IPS DF 4.7 (cell line): ENCODE results near the gene PIWIL4.
A peak's percentile ranks its signal among the peaks of the same experiment; 100 is the strongest.
"Not testable (repeated sequence)": the region's sequence is repeated elsewhere in the genome, so short reads cannot be mapped to it uniquely, and the experiment has no call there.

Experiments used
- DNase-seq: peaks from one replicate; pipeline ENCODE4 v3.0.0-alpha.2; 2013; ENCODE audit warnings: low spot score; ENCODE audit errors: extremely low read depth

The PIWIL4 gene

DNA sequence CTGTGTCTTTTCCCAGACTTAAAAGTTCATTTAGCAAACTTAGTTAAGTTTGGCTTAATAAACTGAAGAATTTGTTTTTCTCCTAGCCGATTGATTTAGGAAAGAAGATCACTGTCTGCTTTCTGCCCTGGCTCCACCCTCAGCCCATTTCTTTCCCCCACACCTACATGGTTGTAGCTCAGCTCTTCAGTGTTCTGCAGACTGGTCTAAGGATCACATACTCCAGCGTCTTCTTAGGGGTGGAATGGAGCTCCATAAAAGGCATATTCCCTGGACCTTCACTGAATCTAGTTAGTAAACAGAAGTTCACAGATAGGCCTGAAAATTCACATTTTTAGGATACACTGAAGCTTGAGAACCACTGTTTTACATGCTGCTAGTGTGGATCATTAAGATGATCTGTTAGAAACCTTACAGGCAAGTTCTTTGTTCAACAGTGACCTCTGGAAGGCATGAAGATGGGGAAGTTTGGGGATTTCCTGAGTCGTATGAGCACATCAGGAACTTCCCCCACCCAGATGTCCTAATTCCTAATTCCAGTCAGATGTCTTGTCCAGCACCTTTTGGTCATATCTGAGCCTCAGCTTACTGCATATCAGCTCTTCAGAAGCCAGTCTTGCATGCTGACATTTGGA lies 16.8 kb downstream of the PIWIL4 start:
- no peak for DNase-seq

- no peak for DNase-seq
Measured at GRCh38 chr11:94584978-94585377, 17.8 kb downstream of the PIWIL4 start.

- no peak for DNase-seq
Measured at GRCh38 chr11:94585399-94585798, 18.2 kb downstream of the PIWIL4 start.

DNA sequence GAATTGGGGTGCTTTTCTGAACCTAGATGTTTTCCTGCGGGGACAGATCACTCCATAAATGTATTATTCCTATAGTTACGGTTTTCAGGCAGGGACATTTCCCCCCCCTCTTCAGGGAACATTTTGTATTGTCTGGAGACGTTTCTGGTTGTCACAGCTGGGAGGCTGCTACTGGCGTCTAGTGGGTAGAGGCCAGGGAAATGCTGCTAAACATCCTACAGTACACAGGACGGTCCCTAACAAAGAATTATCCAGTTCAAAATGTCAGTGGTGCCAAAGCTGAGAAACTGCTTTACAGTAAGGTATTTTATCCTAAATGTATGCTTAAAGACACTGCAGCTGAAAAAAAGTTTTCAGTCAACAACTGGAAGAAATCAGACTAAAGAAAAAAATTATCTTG lies 19.4 kb downstream of the PIWIL4 start:
- DNase-seq: no peak

DNA sequence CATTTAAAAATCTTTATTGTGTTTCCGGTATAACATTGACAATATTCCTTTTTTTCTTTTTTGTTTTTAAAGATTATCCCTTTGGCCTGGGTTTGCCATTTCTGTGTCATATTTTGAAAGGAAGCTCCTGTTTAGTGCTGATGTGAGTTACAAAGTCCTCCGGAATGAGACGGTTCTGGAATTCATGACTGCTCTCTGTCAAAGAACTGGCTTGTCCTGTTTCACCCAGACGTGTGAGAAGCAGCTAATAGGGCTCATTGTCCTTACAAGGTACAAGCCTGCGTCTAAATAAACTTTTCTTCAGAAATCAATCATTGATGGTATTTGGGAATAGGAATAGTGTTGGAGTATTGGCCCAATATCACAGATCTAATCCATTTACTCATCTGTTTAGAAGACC lies 19.8 kb downstream of the PIWIL4 start:
- no peak for DNase-seq

- DNase-seq: no peak
Measured at GRCh38 chr11:94588366-94588942, 21.3 kb downstream of the PIWIL4 start.

DNA sequence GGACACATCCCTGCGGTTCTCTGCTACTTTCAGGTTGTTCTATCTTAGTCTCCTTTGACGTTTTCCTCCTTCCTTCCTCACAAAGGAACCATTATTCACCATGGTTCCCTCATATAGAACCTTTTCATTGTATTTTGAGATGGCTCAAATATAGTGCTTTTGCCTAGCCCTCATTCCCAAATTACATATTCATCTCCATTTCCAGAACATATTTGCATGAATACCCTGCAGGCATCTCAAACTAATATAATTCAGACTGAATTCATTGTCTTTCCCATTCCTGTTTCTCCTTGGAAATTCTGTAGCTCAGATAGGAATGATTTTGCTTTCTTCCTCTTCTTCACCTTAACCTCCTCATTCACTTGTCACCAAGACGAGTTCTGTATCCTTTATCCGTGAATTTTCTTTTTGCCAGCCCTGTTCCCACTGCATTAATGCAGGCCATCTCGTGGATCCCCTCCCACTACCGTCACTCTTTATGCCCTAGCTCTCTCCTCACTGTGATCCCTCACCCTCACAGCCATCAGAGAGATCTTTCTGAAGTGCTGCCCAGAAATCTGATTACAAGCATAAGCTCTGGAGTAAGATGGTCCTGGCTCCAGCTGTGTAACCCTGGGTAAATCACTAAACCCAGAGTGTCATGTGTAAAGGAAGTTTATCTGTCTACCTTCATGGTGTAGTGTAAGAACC lies 23.3 kb downstream of the PIWIL4 start:
- DNase-seq: no peak

DNA sequence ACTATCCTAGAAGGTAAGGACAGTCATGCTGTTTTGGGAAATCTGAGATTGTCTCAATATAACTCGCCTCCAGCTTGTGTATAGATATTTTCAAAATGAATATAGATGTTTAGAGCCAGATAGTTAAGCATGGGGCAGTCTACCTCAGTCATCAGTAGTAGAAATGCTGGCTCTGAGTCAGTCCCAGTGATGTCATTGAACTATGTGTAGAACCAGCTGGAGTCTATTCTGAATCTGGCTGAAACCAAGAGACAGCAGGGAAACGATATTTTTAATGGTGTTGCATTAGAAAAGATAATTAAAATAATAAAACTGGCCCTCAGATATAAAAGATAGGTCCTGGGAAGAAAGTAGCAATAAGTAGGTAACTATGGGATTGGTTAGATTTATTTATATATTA lies 25.9 kb downstream of the PIWIL4 start:
- no peak for DNase-seq

- no peak for DNase-seq
Measured at GRCh38 chr11:94595076-94595475, 27.9 kb downstream of the PIWIL4 start.

- no peak for DNase-seq
Measured at GRCh38 chr11:94597896-94598295, 30.7 kb downstream of the PIWIL4 start.

GRCh38 chr11:94599510-94599909 lies 32.3 kb downstream of the PIWIL4 start:
- no peak for DNase-seq

GRCh38 chr11:94602430-94603372 lies 35.5 kb downstream of the PIWIL4 start:
- no peak for DNase-seq

DNA sequence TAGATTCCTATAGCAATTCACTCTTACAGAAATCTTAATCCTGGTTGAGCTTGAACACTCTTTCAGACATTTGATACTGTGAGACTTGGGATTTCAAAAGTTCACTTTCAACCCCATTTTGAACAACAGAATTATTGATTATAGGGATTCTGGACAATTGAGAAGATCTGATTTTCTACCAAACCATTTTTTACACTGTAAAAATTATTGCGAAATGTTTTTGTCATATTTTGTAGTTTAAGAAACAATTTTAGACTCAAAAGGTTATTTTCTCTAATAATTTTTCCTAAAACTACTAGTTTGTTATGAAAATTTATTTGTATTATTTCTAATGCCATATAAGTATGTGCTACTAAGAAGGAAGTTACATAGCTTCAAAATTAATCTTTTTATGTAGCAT lies 36.4 kb downstream of the PIWIL4 start:
- no peak for DNase-seq

GRCh38 chr11:94604482-94604881 lies 37.3 kb downstream of the PIWIL4 start:
- DNase-seq: no peak

DNA sequence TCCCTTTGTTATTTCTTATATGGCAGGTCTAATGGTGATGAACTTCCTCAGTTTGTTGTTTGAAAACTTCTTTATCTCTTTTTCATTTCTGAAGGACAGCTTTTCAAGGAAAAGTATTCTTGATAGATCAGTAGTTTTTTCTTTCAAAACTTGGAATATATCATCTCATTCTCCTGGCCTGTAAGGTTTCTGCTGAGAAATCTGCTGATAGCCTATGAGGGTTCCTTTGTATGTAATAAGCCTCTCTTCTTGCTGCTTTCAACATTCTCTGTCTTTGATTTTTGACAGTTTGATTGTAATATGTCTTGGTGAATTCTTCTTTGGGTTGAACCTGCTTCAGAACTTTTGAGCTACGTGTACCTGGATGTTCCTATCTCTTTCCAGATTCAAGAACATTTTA lies 46.0 kb downstream of the PIWIL4 start:
- DNase-seq: no peak

DNA sequence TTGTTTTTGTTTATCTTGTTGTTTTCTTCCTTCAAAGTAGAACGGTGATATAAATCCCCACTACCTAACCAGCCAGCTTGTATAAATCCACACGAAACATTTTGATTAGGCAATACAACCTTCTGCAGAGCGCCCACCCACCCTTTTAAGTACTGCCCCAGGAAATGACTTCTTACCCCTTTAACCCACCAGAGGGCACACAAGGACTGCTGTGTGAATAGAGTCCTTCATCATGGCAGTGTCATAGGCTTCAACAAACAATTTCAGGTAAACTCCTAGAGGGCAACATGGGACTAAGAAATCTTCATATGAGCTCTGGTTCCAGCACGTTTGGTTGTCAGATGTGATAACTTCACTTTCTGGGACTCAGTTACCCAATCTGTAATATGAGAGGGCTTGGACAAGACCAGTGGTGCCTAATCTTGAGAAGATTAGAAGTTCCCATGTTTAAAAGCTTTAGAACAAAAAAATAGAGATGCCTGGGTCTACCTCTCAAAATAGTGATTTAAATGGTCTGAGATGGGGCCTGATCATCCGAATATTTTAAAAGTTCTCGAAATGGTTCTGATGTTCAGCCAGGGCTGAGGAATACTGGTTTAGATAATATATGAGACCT lies 56.1 kb downstream of the PIWIL4 start:
- DNase-seq: peak; percentile 89

DNA sequence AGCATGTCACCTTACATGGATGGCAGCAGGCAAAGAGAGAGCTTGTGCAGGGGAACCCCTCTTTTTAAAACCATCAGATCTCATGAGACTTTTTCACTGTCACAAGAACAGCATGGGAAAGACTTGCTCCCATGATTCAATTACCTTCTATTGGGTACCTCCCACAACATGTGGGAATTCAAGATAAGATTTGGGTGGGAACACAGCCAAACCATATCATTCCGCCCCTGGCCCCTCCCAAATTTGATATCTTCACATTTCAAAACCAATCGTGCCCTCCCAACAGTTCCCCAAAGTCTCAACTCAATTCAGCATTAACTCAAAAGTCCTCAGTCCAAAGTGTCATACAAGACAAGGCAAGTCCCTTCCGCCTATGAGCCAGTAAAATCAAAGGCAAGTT lies 58.3 kb downstream of the PIWIL4 start:
- DNase-seq: not testable (repeated sequence)

- DNase-seq: not testable (repeated sequence)
Measured at GRCh38 chr11:94627003-94627560, 59.9 kb downstream of the PIWIL4 start.

GRCh38 chr11:94629741-94630140 lies 62.6 kb downstream of the PIWIL4 start:
- no peak for DNase-seq

DNA sequence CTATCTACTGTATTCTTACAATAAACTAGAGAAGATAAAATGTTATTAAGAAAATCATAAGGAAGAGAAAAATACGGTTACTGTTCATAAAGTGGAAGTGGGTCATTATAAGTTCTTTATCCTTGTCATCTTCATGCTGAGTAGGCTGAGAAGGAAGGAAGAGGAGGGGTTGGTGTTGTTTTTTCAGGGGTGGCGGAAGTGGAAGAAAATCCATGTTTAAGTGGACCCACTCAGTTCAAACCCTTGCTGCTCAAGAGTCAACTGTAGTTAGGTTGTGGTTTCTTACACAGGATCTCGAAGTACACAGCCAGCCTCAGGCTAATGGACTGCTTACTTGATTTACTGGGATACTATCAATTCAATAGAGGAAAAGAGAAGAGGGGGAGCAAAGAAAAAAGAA lies 63.1 kb downstream of the PIWIL4 start:
- no peak for DNase-seq

- no peak for DNase-seq
Measured at GRCh38 chr11:94632356-94632755, 65.2 kb downstream of the PIWIL4 start.
